Measurements from ENCODE around the gene BTNL8. TPM values are rescaled to one million over a fixed set of nuclear protein-coding genes. Genes with fewer than 3 reads are reported as not detected.

Gene BTNL8
- total RNA-seq, 6 donors from 2014 or later: 1.2 to 10.0 (median 3.6) TPM; not detected in 1

DNA sequence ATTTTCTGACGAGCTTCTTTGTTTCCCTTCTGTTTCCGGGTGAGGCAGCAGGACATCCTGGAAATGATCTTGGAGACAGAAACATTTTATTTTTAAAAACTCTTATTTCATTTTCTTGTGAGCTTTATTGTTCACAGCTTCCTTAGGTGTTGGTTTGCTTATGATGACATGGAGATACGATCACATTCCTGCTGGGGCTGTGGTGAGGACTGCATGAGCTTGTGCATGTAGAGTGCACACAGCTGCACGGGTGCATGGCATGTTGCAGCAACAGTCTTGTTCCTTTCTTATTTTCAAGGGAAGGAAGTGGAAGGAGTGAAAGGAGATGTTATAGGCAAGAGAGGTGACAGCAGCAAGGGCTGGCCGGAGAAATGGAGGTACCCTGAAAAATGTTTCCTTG lies 1.2 kb downstream of the BTNL8 start:
- no peak for DNase-seq
- WGBS, 2 donors: 53 to 61% methylated on average over 5 of the region's 5 CpGs
- Histone ChIP-seq H3K4me1 (peaks cover 0 to 12% (median 2%) of the 10 kb centered on the region in 4 donors), H3K27me3 (no peaks in the 10 kb centered on the region), H3K27ac (peak overlapping the region; percentile 30 to 82 (median 51)), H3K36me3 (no peaks in the 10 kb centered on the region), H3K9me3 (no peaks in the 10 kb centered on the region), H3K4me3 (no peak overlapping the region)
- peak in 1 of 2 donors; percentile 34 for ATAC-seq (ENCODE audit: low FRiP score in 2 of 2)
- TF ChIP-seq POLR2A (IDR thresholded peaks at IDR 0.05) (no peak), POLR2AphosphoS5 (IDR thresholded peaks at IDR 0.05) (no peak), CTCF (IDR thresholded peaks at IDR 0.05) (no peak), EP300 (IDR thresholded peaks at IDR 0.05) (no peak)

- no peaks in the 10 kb centered on the region for H3K27me3 ChIP-seq
- no peaks in the 10 kb centered on the region for H3K9me3 ChIP-seq
- H3K4me3 ChIP-seq: no peak overlapping the region
- peaks cover 0 to 12% (median 2%) of the 10 kb centered on the region in 4 donors for H3K4me1 ChIP-seq
- no peak for ATAC-seq (ENCODE audit: low FRiP score in 2 of 2)
- TF ChIP-seq CTCF (IDR thresholded peaks at IDR 0.05) (no peak), EP300 (IDR thresholded peaks at IDR 0.05) (no peak), POLR2A (IDR thresholded peaks at IDR 0.05) (no peak), POLR2AphosphoS5 (IDR thresholded peaks at IDR 0.05) (no peak)
- H3K36me3 ChIP-seq: no peaks in the 10 kb centered on the region
- DNase-seq: no peak
- no peak overlapping the region for H3K27ac ChIP-seq
- WGBS, 2 donors: 78 to 85% methylated on average over 7 of the region's 7 CpGs
These were observed 2.5 kb downstream of the BTNL8 start for GRCh38 chr5:180901319-180902009.

DNA sequence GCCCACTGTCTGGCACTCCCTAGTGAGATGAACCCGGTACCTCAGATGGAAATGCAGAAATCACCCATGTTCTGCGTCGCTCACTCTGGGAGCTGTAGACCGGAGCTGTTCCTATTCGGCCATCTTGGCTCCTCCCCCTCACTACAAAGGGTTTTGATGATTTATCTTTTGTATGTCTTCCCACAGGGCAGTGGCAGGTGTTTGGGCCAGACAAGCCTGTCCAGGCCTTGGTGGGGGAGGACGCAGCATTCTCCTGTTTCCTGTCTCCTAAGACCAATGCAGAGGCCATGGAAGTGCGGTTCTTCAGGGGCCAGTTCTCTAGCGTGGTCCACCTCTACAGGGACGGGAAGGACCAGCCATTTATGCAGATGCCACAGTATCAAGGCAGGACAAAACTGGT lies 9.4 kb downstream of the BTNL8 start:
- peaks cover 14 to 29% (median 16%) of the 10 kb centered on the region in 4 donors for H3K4me1 ChIP-seq
- H3K36me3 ChIP-seq: no peaks in the 10 kb centered on the region
- ATAC-seq (ENCODE audit: low FRiP score in 2 of 2) (no peak), DNase-seq (no peak)
- H3K4me3 ChIP-seq: no peak overlapping the region
- peak overlapping the region; percentile 12 to 86 (median 76) for H3K27ac ChIP-seq
- TF ChIP-seq POLR2AphosphoS5 (IDR thresholded peaks at IDR 0.05) (no peak), POLR2A (IDR thresholded peaks at IDR 0.05) (no peak), EP300 (IDR thresholded peaks at IDR 0.05) (no peak), CTCF (IDR thresholded peaks at IDR 0.05) (no peak)
- 90 to 93% methylated on average over 7 to 9 of the region's 9 CpGs for WGBS, 2 donors
- no peaks in the 10 kb centered on the region for H3K9me3 ChIP-seq
- H3K27me3 ChIP-seq: no peaks in the 10 kb centered on the region

GRCh38 chr5:180908998-180909731 lies 10.2 kb downstream of the BTNL8 start:
- peak overlapping the region; percentile 71 to 86 (median 76) for H3K27ac ChIP-seq
- peaks cover 14 to 29% (median 16%) of the 10 kb centered on the region in 4 donors for H3K4me1 ChIP-seq
- ATAC-seq (ENCODE audit: low FRiP score in 2 of 2) (peak in 1 of 2 donors; percentile 61), DNase-seq (peak in 1 of 2 donors; percentile 53)
- WGBS, 2 donors: 48% methylated on average over 9 of the region's 9 CpGs
- H3K27me3 ChIP-seq: no peaks in the 10 kb centered on the region
- TF ChIP-seq EP300 (IDR thresholded peaks at IDR 0.05) (peak in 3 of 4 donors; percentile 13 to 67 (median 61)), POLR2A (IDR thresholded peaks at IDR 0.05) (peak in 1 of 4 donors; percentile 16), POLR2AphosphoS5 (IDR thresholded peaks at IDR 0.05) (peak; percentile 68 to 73), CTCF (IDR thresholded peaks at IDR 0.05) (no peak)
- H3K9me3 ChIP-seq: no peaks in the 10 kb centered on the region
- no peaks in the 10 kb centered on the region for H3K36me3 ChIP-seq
- peak overlapping the region in 1 of 4 donors; percentile 22 for H3K4me3 ChIP-seq

All from upper lobe of left lung (tissue), 6 donors.